HUES6 (cell line): Measurements from ENCODE around the gene SH3BP1.

Experiments
- H3K27ac ChIP-seq: 2 replicates; pipeline ENCODE4 v1.7.0; 2013; ENCODE audit warnings: low read depth, mild to moderate bottlenecking, low read length, inconsistent platforms
- H3K27me3 ChIP-seq: 2 replicates; pipeline ENCODE4 v1.6.1; 2013; ENCODE audit warnings: low read length; ENCODE audit not compliant: control insufficient read depth, insufficient read depth
- H3K36me3 ChIP-seq: 2 replicates; pipeline ENCODE4 v1.6.1; 2013; ENCODE audit warnings: low read length; ENCODE audit not compliant: control insufficient read depth, insufficient read depth
- H3K4me1 ChIP-seq: 2 replicates; pipeline ENCODE4 v1.6.1; 2013; ENCODE audit warnings: low read length; ENCODE audit not compliant: control insufficient read depth, insufficient read depth
- H3K4me3 ChIP-seq: 2 replicates; pipeline ENCODE4 v1.5.1; 2013; ENCODE audit warnings: low read depth, low read length
- H3K9ac ChIP-seq: one replicate; pipeline ENCODE4 v1.6.1; 2013; ENCODE audit warnings: mild to moderate bottlenecking, low read length
- H3K9me3 ChIP-seq: 2 replicates; pipeline ENCODE4 v1.6.1; 2013; ENCODE audit warnings: low read depth, low read length; ENCODE audit not compliant: control insufficient read depth, insufficient read depth

SH3BP1 gene

GRCh38 chr22:37636186-37636948, 3.1 kb upstream of the SH3BP1 start:
- Histone ChIP-seq H3K9ac (no peak overlapping the region), H3K4me3 (no peak overlapping the region), H3K36me3 (peaks cover 14% of the 10 kb centered on the region), H3K4me1 (peaks cover 50% of the 10 kb centered on the region), H3K9me3 (no peaks in the 10 kb centered on the region), H3K27me3 (no peaks in the 10 kb centered on the region), H3K27ac (no peak overlapping the region)

GRCh38 chr22:37636949-37637273, 2.6 kb upstream of the SH3BP1 start:
- Histone ChIP-seq H3K27ac (no peak overlapping the region), H3K9ac (no peak overlapping the region), H3K9me3 (no peaks in the 10 kb centered on the region), H3K4me1 (peaks cover 50% of the 10 kb centered on the region), H3K27me3 (no peaks in the 10 kb centered on the region), H3K36me3 (peaks cover 14% of the 10 kb centered on the region), H3K4me3 (no peak overlapping the region)

GRCh38 chr22:37638391-37639069, 939 bp upstream of the SH3BP1 start:
- peak overlapping the region; percentile 63 for H3K9ac ChIP-seq
- H3K4me1 ChIP-seq, result peaks cover 41% of the 10 kb centered on the region
- H3K27ac ChIP-seq, result no peak overlapping the region
- peak overlapping the region; percentile 85 for H3K4me3 ChIP-seq
- no peaks in the 10 kb centered on the region for H3K27me3 ChIP-seq
- H3K9me3 ChIP-seq, result no peaks in the 10 kb centered on the region
- H3K36me3 ChIP-seq, result peaks cover 14% of the 10 kb centered on the region

GRCh38 chr22:37639771-37640590, 512 bp downstream of the SH3BP1 start:
- Histone ChIP-seq H3K27me3 (no peaks in the 10 kb centered on the region), H3K9ac (peak overlapping the region; percentile 76), H3K36me3 (peaks cover 27% of the 10 kb centered on the region), H3K4me3 (peak overlapping the region; percentile 85), H3K4me1 (peaks cover 28% of the 10 kb centered on the region), H3K9me3 (no peaks in the 10 kb centered on the region), H3K27ac (peak overlapping the region; percentile 19; the same call in 1 of the 2 replicates)

GRCh38 chr22:37640591-37641560, 1.4 kb downstream of the SH3BP1 start:
- H3K27me3 ChIP-seq, result no peaks in the 10 kb centered on the region
- H3K4me1 ChIP-seq, result peaks cover 28% of the 10 kb centered on the region
- H3K9ac ChIP-seq, result peak overlapping the region; percentile 26
- no peaks in the 10 kb centered on the region for H3K9me3 ChIP-seq
- no peak overlapping the region; the same call in 1 of the 2 replicates for H3K27ac ChIP-seq
- H3K4me3 ChIP-seq, result peak overlapping the region; percentile 85
- H3K36me3 ChIP-seq, result peaks cover 35% of the 10 kb centered on the region

- Histone ChIP-seq H3K36me3 (peaks cover 38% of the 10 kb centered on the region), H3K4me3 (no peak overlapping the region), H3K27ac (no peak overlapping the region), H3K9me3 (no peaks in the 10 kb centered on the region), H3K27me3 (no peaks in the 10 kb centered on the region), H3K4me1 (peaks cover 24% of the 10 kb centered on the region), H3K9ac (no peak overlapping the region)
Measured at GRCh38 chr22:37641561-37641949, 2.1 kb downstream of the SH3BP1 start.

GRCh38 chr22:37643225-37643847, 3.9 kb downstream of the SH3BP1 start:
- Histone ChIP-seq H3K27me3 (no peaks in the 10 kb centered on the region), H3K36me3 (peaks cover 53% of the 10 kb centered on the region), H3K4me3 (no peak overlapping the region), H3K9ac (no peak overlapping the region), H3K9me3 (no peaks in the 10 kb centered on the region), H3K4me1 (peaks cover 17% of the 10 kb centered on the region), H3K27ac (no peak overlapping the region)

GRCh38 chr22:37647317-37647716, 7.8 kb downstream of the SH3BP1 start:
- H3K4me1 ChIP-seq, result peaks cover 2% of the 10 kb centered on the region; the same call in 1 of the 2 replicates
- no peak overlapping the region for H3K27ac ChIP-seq
- H3K9ac ChIP-seq, result no peak overlapping the region
- H3K27me3 ChIP-seq, result no peaks in the 10 kb centered on the region
- H3K9me3 ChIP-seq, result no peaks in the 10 kb centered on the region
- H3K4me3 ChIP-seq, result no peak overlapping the region
- H3K36me3 ChIP-seq, result peaks cover 76% of the 10 kb centered on the region

- no peaks in the 10 kb centered on the region for H3K9me3 ChIP-seq
- H3K27ac ChIP-seq, result no peak overlapping the region
- H3K36me3 ChIP-seq, result peaks cover 77% of the 10 kb centered on the region
- peaks cover 2% of the 10 kb centered on the region; the same call in 1 of the 2 replicates for H3K4me1 ChIP-seq
- H3K9ac ChIP-seq, result no peak overlapping the region
- H3K4me3 ChIP-seq, result no peak overlapping the region
- H3K27me3 ChIP-seq, result no peaks in the 10 kb centered on the region
Measured at GRCh38 chr22:37647928-37648327, 8.5 kb downstream of the SH3BP1 start.
